Measurements from ENCODE around the gene SHOC2.

- TF ChIP-seq CTCF (IDR thresholded peaks at IDR 0.05), result no peak
- no peak for TF ChIP-seq POLR2A (IDR thresholded peaks at IDR 0.05)
Measured at GRCh38 chr10:111018021-111018420, 98.6 kb downstream of the SHOC2 start.
